AG08395 (cell line): ENCODE measurements around the gene SELENOF.

Experiments used
- DNase-seq: peaks from one replicate; pipeline ENCODE4 v3.0.0; 2012; ENCODE audit warnings: mixed read lengths, low spot score

Gene SELENOF

DNA sequence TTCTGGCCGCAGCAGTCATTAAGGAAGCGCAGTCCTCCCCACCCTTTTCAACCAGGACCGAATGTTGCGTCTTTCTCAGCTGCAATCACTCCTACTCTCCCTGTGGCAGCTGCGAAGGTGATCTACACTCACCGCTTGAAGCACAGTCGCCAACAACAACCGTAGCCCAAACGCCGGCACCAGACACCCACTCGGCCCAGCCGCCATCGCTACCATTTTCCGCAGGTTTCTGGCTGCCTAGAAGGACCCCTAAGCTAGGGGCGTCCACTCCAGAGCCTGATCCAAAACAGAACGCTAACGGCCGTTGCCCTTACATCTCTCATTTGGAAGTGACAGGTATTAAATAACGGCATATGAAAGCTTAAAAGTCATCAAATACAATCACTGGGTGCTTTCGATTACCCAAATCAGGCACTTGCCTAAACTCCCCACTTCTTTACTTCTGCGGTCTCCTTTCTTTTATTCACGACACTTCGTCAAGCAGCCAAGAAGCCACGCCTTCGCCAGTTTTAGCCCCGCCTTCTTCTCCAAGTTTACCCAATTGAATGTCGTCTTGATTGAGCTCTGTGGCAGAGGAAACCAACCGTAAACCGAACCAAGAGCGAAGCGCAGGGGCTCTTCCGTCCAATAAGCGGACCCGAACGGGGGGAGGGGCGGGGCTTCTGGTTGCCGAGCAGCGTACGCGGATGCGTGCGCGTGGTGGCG, at the start of gene SELENOF:
Gene SELENOF, minus strand, starts transcription at position 231 of the 705 bp plus-strand sequence. Its CDS starts 15 bp downstream, at position 216.
- peak; percentile 98 for DNase-seq

DNA sequence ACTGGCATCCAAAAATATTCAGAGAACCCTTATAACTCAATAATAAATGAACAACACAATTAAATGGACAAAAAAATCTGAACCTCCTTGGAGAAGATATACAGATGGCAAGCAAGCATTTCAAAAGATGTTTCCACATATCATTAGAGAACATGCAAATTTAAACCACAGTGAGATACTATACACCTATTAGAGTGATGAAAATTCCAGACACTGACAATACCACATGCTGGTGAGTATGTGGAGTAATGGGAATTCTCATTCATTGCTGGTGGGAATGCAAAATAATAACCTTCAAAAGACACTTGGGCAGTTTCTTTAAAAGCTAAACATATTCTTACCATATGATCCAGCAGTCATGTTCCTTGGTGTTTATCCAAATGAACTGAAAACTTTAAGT, 46.6 kb upstream of the SELENOF start:
- no peak for DNase-seq

DNA sequence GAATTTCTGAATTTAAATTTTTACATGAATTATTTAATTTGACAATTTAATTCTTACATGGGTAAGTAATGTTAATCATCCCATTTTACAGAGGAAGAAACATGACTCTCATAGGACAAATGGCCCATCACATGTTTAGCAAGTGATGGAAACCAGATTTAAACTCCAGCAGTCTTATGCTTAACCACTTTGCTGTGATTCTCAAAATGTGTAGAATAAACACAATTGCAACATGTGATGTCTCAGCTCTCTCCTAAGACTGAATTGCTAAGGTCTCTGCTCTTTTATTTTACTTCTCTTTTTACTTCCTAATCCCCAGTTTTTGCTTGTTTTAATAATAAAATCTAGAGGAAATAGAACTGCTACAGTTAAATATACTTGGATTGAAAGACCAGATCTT, 43.3 kb upstream of the SELENOF start:
- DNase-seq: no peak

DNA sequence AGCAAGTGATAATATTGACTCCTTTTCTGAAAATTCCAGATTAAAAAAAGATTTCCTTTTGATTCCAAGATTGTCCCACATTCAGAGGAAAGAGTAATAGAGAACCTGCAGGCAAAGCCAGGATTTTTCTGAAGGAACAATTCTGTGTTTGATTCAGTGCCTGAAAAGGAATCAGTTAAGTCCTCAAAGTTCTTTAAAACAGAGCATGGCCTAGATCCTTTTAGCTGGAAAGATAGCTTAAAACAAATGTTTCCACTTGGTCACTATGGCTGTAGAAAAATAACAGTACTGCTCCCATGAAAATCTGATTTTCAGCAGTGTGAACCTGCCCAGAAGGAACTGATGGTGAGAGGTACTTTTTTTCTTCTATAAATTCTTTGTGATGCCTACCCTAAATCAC, 42.3 kb upstream of the SELENOF start:
- DNase-seq: no peak

DNA sequence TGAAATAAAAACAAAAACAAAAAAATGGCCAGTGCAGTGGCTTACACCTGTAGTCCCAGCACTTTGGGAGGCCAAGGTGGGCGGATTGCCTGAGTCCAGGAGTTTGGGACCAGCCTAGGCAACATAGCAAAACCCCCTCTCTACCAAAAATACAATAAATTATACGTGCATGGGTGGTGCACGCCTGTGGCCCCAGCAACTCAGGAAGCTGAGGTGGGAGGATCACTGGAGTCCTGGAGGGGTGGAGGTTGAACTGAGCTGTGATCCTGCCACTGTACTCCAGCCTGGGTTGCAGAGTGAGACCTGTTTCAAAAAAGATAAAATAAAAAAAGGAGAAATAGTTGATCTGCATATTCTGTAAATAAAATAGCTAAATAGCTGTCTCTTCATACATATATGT, 41.8 kb upstream of the SELENOF start:
- DNase-seq: no peak

DNA sequence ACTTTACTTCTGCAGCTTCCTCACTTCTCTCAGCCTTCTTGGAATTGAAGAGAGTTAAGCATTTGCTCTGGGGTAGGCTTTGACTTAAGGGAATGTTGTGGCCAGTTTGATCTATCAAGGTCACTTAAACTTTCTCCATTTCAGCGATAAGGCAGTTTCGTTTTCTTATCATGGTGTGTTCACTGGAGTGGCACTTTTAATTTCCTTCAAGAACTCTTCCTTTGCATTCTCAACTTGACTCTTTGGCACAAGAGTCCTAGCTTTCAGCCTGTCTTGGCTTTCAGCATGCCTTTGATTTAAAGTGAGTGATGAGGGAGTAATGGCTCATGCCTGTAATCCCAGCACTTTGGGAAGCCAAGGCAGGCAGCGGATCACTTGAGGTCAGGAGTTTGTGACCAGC, 39.2 kb upstream of the SELENOF start:
- DNase-seq: no peak

DNA sequence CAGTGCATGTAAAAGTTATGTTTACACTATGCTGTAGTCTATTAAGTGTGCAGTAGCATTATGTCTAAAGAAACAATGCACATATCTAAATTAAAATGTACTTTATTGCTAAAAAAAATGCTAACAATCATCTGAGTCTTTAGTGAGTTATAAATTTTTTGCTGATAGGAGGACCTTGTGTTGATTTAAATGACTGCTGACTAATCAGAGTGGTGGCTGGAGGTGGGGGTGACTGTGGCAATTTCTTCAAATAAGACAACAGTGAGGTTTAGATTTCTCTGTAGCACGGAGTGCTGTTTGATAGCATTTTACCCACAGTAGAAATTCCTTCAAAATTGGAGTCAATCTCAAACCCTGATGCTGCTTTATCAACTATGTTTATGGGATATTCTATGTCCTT, 37.5 kb upstream of the SELENOF start:
- no peak for DNase-seq

DNA sequence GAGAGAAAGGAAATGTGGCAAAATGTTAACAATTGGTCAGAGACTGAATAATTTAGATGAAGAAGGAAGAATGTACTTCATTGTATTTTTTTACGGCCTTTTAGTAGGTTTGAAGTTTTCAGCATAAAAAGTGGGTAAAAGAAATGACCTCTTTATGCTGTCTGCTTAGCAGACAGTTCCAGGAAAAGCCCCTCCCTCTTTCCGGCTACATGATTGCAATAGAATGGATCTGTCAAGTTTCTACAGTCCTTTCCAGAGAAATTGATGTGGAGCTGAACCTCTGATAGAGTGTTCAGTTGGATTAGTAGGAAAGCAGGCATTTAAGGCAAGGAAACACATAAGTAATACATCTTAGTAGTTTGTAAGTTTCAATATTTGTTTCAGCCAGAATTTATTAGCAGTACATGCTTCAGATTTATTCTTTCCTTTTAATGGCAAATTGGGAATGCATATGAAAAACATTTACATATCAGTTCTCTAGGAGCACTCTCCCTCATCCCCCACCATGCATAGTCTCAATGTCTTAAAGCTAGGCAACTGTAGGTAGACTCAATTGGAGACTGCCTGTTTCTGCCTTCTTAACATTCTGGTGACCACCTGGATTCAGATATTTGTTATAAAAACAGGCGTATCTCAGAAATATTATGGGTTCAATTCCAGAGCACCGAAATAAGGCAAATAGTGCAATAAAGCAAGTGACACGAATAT, 36.9 kb upstream of the SELENOF start:
- DNase-seq: no peak

DNA sequence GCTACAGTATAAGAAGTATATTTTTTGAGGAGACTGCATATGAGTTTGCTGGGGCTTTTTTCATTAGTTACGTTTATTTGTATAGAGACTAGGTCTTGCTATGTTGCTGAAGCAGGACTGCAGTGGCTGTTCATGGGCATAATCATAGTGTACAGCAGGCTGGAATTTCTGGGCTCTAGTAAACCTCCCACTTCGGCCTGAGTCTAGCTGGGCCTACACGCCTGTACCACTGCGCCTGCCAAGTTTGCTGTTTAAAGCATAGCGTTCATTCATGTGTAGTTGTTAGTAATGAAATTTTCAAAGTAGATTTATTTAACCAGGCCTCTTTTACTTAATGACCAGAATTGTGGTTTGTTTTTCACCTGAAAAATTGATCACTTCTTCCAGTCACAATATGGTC, 34.3 kb upstream of the SELENOF start:
- DNase-seq: no peak

DNA sequence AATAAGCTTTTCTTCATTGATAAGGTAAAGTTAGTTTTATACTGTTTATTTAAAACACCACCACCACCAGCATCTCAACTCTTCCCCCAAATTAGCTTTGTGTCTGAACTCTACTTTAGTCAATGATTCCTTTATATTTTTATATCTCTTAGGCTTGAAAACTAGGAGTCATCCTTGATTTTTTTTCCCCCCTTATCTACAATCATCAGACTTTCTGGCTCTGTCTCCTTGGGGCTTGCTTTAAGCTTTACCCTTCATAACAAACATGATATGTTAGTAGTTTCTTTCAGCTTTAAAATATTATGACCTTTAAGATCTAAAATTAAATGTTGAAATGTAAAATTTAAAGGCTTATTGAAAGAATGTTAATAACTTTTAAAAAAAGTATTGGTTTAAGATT, 28.8 kb upstream of the SELENOF start:
- DNase-seq: no peak

DNA sequence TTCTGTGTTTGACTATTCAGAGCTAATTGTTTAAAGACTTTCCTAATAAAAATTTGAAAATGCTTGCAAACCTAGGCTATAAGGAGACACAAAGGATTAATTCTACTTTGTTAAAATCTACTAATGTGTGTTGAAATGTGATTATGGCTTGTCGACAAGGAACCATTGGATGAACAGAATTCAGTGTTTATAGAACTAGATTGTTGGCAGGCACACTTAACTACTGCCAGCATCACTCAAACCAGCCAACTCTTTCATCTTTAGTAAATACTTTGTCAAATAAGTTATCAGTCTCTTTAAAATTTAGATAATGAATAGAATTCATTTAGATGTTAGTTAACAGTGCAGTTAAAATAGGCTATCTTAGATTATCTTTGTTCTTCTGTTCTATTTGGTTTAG, 28.1 kb upstream of the SELENOF start:
- DNase-seq: no peak

DNA sequence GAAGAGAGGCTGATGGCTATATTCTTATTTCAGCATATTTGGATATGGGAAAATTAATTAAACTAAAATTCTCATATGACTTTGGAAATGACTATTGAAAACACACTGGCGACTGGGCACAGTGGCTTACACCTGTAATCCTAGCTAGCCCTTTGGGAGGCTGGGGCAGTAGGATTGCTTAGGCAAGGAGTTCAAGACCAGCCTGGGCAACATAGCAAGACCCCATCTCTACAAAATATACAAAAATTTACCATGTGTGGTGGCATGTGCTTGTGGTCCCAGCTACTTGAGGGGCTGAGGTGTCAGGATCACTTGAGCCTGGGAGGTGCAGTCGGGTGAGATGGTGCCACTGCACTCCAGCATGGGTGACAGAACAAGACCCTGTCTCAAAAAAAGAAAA, 26.7 kb upstream of the SELENOF start:
- no peak for DNase-seq

DNA sequence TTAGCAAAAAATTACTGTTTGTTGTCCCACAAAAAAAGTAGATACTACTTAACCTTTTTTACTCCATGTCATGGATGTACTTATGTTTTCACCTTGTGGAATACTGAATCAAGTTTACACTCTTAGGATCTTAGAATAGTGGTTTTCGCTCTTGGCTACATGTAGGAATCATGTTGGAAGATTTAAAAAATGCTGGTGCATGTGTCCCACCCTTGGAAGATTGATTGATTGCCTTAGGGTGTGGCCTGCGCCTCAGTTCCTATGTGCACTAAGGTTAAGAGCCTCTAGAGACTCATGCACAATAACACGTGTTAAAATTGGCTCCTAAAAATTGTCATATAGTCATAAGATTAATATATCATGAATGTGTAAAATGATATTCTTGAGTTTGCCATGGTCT, 25.5 kb upstream of the SELENOF start:
- no peak for DNase-seq

DNA sequence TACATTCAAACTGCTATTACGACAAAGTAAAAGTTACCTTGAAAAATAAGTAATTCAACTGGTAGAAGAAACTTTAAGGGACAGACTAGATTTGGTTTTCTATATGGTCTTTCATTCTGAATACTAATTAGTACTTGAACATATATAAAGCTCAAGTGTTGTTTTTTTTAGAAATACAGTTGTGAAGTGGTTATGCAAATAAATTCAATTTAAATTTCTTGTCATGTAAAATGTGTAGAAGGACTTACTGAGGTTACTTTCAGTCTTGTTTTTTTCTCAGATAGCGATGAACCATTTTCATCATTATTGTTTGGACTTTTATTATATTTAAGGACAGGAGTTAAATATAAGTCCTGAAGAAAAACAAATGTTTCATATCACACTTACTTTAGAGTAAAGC, 24.9 kb upstream of the SELENOF start:
- DNase-seq: no peak

DNA sequence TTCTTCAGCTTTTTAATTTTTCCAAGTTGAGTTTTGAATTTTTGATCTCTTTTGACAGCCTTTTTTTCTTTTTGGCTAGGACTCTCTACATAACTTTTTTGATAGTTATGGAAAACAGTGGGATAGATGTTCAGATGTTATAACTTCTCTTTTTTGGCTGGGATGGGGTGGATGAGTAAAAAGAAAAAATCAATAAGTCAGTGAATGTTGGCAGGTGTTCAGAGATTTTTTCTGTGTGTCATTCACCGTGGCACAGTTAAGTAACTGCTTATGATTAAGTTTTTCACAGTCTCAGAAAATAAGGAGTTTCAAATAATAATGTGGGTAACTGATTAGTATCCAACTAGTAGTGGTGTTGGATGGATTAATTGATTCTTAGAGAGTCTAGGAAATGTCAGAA, 24.5 kb upstream of the SELENOF start:
- DNase-seq: no peak

DNA sequence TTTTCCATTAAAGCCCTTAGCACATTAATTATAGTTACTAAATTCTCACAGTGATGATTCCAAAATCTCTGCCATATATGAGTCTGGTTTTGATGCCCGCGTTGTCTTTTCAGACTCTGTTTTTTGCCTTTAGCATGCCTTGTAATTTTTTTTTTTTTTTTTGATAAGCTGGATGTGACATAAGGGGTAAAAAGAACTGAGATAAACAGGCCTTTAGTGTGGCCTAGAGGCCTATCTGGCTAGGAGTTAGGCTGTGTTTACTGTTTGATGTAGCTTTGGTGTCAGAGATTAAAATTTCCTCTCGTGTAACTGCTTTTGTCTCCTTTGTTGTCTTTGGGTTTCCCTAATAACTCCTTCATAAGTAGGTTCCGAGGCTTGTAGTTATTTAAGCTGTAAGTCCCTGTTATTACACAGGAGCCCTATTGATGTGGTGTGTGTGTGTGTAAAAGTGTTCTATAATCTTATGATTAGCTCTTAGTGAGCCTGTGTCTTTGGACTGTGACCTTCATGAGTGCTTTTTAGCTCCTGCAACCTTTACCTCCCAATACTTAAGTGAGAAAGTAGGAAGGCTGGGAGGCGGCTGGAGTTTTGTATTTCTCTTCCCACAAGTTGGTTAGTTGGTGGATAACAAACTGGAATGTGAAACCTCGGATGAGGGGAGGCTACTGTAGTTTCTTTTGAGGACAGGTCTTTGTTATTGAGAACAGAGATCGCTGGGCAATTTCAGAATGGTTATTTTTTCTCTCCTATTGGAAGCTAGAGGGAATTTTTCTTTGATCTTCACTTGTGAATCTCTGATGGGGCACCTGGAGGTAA, 19.8 kb upstream of the SELENOF start:
- no peak for DNase-seq

DNA sequence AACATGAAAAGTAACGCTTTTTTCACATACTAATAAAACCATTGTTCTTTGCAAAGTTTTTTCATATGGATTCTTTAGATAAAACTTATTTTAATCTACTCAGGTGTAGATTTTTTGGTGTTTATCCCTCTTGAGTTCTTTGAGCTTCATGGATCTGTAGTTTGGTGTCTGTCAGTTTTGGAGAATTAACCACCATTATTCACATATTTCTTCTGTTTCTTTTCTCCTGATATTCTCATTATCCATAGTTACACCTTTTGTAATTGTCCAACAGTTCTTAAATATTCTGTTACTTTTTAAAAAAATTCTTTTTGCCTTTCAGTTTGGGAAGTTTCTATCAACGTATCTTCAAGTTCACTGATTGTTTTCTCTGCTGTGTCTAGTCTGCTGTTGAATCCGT, 19.1 kb upstream of the SELENOF start:
- DNase-seq: no peak

DNA sequence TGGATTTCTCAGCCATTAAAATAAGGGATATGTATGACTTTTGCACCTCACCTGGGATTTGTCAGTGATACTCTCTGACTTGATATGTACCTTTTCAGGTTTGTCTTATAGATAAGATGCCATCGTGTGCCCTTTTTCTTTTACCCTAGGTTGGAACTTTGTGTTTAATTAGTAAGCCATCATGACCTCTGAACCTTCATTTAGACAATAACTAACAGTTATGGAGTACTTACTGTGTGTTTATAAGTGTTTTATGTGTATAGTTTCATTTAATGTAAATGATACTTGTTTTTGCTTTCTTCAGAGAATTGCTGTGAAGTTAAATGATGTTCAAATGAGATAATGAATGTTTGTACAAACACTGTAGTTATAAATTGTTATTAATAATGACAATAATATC, 14.9 kb upstream of the SELENOF start:
- no peak for DNase-seq

DNA sequence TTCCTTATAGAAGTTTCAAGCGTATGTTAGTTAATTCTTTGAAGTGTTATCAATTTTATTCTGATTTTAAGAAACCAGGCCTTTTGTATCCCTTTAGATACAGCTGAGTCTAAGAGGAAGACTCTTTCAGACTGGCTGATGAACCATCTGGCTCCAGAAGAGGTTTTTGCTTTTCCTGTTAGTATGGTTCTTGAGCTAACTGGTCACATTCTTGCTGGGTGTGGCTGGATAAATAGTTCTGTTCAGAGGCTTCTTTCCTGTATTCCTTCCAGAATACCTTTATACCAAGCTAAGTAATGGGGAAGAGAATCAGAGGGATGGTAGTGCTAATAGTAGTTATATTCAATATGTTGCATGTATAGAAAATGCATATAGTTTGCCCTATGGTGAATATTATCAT, 13.0 kb upstream of the SELENOF start:
- peak; percentile 12 for DNase-seq

DNA sequence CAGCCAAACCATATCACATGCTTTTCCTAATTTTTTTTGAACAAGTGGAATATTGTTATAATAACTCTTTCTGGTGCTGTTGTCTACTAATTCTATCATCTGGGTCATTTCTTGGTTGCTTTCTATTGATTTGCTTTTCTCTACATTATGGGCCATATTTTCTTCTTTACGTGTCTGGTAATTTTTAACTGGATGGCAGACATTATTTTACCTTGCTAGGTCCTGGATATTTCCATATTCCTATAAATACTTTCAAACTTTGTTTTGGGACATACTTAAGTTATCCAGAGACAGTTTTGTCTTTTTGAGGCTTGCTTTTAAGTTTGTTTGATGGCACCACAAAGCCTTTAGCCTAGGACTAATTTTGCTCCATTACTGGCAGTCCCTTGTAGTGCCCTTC, 11.8 kb upstream of the SELENOF start:
- no peak for DNase-seq

DNA sequence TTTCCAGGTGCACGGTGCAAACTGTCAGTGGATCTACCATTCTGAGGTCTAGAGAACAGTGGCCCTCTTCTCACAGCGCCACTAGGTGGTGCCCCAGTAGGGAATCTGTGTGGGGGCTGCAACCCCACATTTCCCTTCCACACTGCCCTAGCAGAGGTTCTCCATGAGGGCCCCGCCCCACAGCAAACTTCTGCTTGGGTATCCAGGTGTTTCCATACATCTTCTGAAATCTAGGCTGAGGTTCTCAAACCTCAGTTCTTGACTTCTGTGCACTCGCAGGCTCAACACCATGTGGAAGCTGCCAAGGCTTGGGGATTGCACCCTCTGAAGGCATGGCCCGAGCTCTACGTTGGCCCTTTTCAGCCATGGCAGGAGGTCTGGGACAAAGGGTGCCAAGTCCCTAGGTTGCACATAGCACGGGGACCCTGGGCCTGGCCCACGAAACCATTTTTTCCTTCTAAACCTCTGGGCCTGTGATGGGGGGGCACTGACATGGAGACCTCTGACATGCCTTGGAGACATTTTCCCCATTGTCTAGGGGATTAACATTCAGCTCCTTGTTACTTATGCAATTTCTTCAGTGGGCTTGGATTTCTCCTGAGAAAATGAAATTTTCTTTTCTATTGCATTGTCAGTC, 10.5 kb upstream of the SELENOF start:
- DNase-seq: no peak

DNA sequence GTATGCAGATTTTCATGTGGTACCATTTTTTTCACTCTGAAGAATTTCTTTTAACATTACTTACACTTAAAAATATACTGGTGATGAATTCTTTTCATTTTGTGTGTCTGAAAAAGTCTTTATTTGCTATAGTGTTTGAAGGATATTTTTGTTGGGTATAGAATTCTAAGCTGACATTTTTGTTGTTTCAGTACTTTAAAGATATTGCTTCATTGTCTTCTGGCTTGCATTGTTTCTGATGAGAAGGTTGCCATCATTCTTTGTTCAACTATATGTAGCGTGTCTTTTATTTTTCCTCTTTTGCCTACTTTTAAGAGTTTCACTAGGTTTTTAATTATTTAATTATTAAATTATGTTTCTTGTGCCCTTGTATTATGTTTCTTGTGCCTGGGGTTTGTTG, 8.5 kb upstream of the SELENOF start:
- DNase-seq: no peak

DNA sequence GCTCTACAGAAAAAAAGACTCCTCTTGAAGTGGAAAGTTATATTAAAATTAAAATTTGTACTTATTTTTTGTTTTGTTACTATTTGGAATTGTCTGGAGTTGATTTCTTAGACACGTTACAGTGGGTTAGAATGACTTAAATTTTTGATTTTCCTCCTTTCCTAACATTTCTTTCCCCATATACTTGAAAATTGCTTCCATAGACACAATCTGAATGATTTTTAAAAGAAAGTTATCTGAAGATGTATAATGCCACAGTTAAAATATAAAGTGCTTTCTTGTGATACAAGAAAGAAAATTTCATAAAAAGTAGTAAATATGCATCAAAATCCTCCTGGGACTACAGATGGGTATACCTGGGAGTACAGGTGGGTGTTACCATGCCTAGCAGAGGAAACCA, 2.8 kb upstream of the SELENOF start:
- DNase-seq: no peak
